ENCODE results near the gene OPCML. TPM values are rescaled to one million over a fixed set of nuclear protein-coding genes. Genes with fewer than 3 reads are reported as not detected.

OPCML gene
- total RNA-seq, 2 experiments from 2014 or later: not detected

DNA sequence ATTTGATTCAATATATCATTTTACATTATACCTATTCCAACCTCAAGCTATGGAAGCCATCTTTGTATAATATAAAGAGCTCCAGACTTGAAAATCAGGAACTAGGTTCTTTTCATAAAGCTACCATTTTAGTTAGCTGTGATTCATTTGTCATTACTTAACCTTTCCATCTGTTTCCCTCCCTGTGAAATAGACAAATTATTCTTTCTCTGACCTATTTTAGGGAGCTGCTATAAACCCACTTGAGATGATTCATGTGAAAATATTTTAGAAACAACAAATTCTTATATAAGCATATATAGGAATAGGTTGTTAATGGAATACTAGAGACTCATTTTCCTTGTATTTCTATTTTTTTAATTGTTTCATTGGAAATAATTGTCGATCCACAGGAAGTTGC lies 1012.1 kb downstream of the OPCML start:
- H3K27me3 Mint-ChIP-seq: no peaks in the 10 kb centered on the region
- CTCF ChIA-PET: no interaction called here
- intact Hi-C loops (cut with micrococcal nuclease): no loop called here

DNA sequence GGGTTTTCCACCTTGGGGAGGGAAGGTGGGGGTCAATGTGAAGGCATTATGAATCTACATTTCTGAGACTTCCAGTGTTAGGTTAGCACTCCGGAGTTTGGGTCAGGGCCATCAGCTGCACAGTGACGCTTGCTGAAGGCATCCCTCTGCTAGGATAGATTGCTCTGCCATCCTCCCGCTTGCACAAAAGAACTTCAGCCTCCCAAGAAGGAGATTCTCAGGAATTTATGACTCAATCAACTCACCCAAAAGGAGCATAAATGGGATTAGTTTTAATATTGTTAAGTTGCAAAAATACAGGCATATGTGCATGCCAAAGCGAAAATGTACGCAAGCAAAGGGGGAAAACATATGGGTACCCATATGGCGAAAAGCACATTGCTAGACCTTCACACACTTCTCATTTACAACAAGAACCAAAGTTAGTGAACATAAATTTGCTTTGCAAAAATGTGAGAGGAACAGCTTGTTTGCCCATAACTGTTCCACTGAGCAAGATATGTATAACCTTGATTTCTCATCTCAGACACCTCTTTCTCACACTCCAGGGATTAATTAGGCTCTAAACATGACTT lies 1013.0 kb downstream of the OPCML start:
- no peak overlapping the region for H3K4me3 Mint-ChIP-seq
- POLR2A ChIA-PET: no interaction called here

More for the DNA sequence above, 1012.1 kb downstream of the OPCML start:
- H3K9me3 Mint-ChIP-seq: peaks cover 4% of the 10 kb centered on the region
- POLR2A ChIA-PET: no interaction called here
- no peaks in the 10 kb centered on the region for H3K4me1 Mint-ChIP-seq (ENCODE audit: low read depth)
- DNase-seq: no peak
- no peaks in the 10 kb centered on the region for H3K36me3 Mint-ChIP-seq
- no peak overlapping the region for H3K4me3 Mint-ChIP-seq
- no peak overlapping the region for H3K27ac Mint-ChIP-seq

DNA sequence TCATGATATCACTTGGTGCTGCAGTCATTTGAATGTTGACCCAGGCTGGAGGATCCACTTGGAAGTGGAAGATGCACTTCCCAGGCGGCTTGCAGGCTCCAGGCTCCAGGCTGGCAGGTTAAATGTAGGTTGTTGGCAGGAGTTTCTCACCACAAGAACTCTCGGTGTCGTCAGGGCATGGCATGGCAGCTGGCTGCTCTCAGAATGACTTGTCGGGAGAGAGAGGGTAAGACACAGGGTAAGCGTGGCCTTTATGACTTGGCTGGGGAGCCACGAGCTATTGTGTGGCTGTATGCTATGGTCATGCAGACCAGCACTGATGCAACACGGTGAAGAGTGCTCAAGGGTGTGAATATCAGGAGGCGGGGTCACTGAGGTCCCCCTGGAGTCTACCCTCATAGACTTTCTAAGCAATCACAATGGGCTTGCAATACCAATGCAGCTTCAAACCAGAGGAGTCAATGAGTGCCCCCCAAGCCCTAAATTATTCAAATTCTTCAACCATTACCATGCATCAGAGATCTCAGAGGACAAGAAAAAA lies 1027.7 kb downstream of the OPCML start:
- CTCF ChIA-PET: no interaction called here
- H3K36me3 Mint-ChIP-seq: no peaks in the 10 kb centered on the region

More for the DNA sequence above, 1013.0 kb downstream of the OPCML start:
- H3K9me3 Mint-ChIP-seq: peaks cover 4% of the 10 kb centered on the region
- intact Hi-C loops (cut with micrococcal nuclease): no loop called here
- H3K36me3 Mint-ChIP-seq: no peaks in the 10 kb centered on the region
- no peak overlapping the region for H3K27ac Mint-ChIP-seq
- no peak for DNase-seq
- CTCF ChIA-PET: no interaction called here
- no peaks in the 10 kb centered on the region for H3K4me1 Mint-ChIP-seq (ENCODE audit: low read depth)
- no peaks in the 10 kb centered on the region for H3K27me3 Mint-ChIP-seq

DNA sequence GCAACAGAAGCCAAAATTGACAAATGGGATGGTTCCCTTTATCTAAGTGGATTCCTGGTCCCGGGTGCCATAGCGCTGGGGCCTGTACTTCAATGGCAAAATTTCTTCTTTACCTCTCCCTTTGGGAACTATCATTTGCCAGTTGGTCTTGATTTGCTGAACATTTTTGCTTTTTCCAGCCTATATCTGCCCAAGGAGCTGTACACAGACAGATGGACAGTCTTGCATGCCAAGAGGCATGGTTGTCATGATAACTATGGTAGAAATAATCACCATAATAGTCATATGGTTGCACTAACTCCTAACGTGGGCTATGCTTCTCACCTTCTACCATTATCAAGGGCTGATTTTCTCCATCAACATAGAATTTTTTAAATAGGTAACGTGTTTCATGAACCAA lies 1030.9 kb downstream of the OPCML start:
- POLR2A ChIA-PET: no interaction called here

More for the DNA sequence above, 1027.7 kb downstream of the OPCML start:
- Mint-ChIP-seq H3K4me1 (ENCODE audit: low read depth) (no peaks in the 10 kb centered on the region), H3K9me3 (peaks cover 11% of the 10 kb centered on the region), H3K4me3 (no peak overlapping the region), H3K27ac (no peak overlapping the region), H3K27me3 (peaks cover 3% of the 10 kb centered on the region)
- intact Hi-C loops (cut with micrococcal nuclease): no loop called here
- no peak for DNase-seq
- POLR2A ChIA-PET: no interaction called here

DNA sequence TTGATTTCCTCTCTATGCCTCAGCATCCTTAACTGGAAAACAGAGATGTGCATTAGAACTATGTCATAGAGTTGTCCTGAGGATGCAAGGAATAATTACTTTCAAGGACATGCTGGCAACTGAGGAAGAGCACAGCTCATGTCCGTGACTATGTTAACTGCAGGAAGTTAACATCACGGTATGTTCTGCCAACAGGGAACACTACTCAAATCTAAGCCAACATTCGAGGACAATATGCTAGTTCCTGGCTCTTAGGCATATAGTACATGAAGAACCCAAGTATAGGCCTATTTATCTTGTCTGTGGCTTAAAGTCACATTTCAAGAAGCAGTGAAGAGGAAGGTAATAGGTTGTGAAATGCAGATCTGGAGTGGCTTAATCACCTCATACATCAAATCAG lies 1032.6 kb downstream of the OPCML start:
- Mint-ChIP-seq H3K4me3 (no peak overlapping the region), H3K27me3 (no peaks in the 10 kb centered on the region), H3K36me3 (no peaks in the 10 kb centered on the region), H3K9me3 (peaks cover 7% of the 10 kb centered on the region), H3K4me1 (ENCODE audit: low read depth) (no peaks in the 10 kb centered on the region), H3K27ac (no peak overlapping the region)
- CTCF ChIA-PET: no interaction called here
- intact Hi-C loops (cut with micrococcal nuclease): no loop called here
- POLR2A ChIA-PET: no interaction called here
- no peak for DNase-seq

More for the DNA sequence above, 1030.9 kb downstream of the OPCML start:
- no peak for DNase-seq
- Mint-ChIP-seq H3K27ac (no peak overlapping the region), H3K27me3 (peaks cover 3% of the 10 kb centered on the region), H3K9me3 (peaks cover 7% of the 10 kb centered on the region), H3K4me3 (no peak overlapping the region), H3K4me1 (ENCODE audit: low read depth) (no peaks in the 10 kb centered on the region), H3K36me3 (no peaks in the 10 kb centered on the region)
- intact Hi-C loops (cut with micrococcal nuclease): no loop called here
- CTCF ChIA-PET: no interaction called here

DNA sequence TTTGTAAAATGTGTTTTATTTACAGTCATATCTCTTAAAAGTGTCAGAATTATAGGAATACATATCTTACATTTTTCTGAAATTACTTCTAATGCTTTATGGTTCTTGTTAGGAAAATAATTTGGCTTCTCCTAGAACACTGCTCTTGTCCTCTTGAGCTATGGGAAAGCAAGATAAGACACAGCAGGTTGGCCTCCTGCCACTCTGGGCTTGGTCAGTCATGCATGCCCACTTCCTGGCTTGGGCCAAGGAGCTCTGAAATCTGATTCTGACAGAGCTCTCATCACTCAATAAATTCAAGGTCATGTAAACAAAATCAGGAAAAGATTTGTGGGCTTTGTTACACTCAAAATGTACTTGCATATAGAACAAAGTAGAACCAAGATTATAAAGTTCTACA lies 1036.0 kb downstream of the OPCML start:
- Mint-ChIP-seq H3K4me1 (ENCODE audit: low read depth) (no peaks in the 10 kb centered on the region), H3K4me3 (no peak overlapping the region), H3K36me3 (no peaks in the 10 kb centered on the region), H3K27ac (no peak overlapping the region), H3K9me3 (peaks cover 7% of the 10 kb centered on the region), H3K27me3 (no peaks in the 10 kb centered on the region)
- DNase-seq: no peak
- intact Hi-C loops (cut with micrococcal nuclease): no loop called here
- ChIA-PET POLR2A (no interaction called here), CTCF (interaction anchor here (0.6 kb wide), 1 partner anchor 1828 kb away, joined by 3 read pairs; no protein-coding TSS in a partner anchor)

DNA sequence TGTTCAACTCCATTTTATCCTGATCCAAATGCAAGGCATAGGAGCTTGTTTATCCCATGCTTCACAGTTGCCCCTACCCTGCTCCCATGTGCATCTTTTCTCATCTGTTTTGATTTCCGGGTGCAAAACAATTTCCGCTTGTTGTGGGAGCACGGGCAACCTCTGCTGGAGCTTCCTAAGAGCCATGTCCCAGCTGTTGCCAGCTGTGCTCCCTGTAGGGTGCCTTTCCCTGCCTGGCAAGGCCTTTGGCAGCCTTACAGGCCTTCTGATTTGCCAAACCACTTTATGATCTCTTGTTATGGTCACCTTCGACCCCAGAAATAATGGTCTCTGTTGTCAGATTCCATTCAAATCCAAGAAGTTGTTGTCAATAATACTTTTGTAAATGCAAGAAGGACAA lies 1038.5 kb downstream of the OPCML start:
- DNase-seq: no peak
- Mint-ChIP-seq H3K4me1 (ENCODE audit: low read depth) (no peaks in the 10 kb centered on the region), H3K36me3 (peaks cover 3% of the 10 kb centered on the region), H3K9me3 (peaks cover 16% of the 10 kb centered on the region), H3K4me3 (no peak overlapping the region), H3K27ac (no peak overlapping the region), H3K27me3 (peaks cover 1% of the 10 kb centered on the region)
- ChIA-PET CTCF (no interaction called here), POLR2A (no interaction called here)
- intact Hi-C loops (cut with micrococcal nuclease): no loop called here

DNA sequence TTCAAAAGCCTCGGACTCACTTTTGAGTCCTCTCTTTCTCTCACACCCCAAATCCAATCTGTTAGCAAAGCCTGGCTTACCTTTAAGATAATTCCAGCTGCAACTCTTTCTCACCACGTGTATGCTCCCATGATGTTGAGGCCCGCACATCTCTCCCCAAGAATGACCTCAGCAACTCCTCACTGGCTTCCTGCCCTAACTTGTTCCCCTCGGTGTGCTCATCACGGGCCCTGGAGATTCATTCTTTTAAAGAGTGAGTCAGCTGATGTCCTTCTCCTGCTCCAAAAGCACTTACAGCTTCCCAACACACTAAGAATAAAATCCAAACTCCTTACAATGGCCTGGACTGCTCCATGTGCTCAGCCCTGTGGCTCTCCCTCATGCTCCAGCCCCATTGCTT lies 1041.3 kb downstream of the OPCML start:
- Mint-ChIP-seq H3K36me3 (peaks cover 3% of the 10 kb centered on the region), H3K27me3 (peaks cover 1% of the 10 kb centered on the region), H3K9me3 (peaks cover 18% of the 10 kb centered on the region), H3K27ac (no peak overlapping the region), H3K4me3 (no peak overlapping the region), H3K4me1 (ENCODE audit: low read depth) (no peaks in the 10 kb centered on the region)
- ChIA-PET POLR2A (no interaction called here), CTCF (no interaction called here)
- intact Hi-C loops (cut with micrococcal nuclease): no loop called here
- no peak for DNase-seq

DNA sequence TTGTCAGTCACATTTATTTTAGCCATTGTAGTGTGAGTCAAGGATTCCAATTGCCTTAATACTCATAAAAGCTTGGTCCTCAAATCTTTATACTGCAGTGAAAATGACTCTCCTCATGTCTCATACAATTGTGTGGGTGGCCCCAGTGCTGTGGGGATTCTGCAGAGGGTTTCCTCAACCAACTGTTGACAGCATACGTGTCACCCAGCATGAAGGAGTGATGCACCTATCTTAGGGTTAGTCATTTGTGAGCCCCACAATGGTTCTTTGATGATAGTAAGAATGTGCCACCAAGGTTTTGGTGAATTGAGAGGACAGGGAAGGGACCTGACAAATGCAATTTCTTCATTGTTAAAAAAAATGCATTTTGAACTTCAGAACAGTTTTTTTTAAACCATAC lies 1046.2 kb downstream of the OPCML start:
- peaks cover 1% of the 10 kb centered on the region for H3K27me3 Mint-ChIP-seq
- intact Hi-C loops (cut with micrococcal nuclease): no loop called here
- no peaks in the 10 kb centered on the region for H3K4me1 Mint-ChIP-seq (ENCODE audit: low read depth)
- H3K36me3 Mint-ChIP-seq: peaks cover 3% of the 10 kb centered on the region
- no peak overlapping the region for H3K27ac Mint-ChIP-seq
- H3K4me3 Mint-ChIP-seq: no peak overlapping the region
- H3K9me3 Mint-ChIP-seq: peaks cover 21% of the 10 kb centered on the region
- POLR2A ChIA-PET: no interaction called here
- DNase-seq: no peak
- CTCF ChIA-PET: no interaction called here

DNA sequence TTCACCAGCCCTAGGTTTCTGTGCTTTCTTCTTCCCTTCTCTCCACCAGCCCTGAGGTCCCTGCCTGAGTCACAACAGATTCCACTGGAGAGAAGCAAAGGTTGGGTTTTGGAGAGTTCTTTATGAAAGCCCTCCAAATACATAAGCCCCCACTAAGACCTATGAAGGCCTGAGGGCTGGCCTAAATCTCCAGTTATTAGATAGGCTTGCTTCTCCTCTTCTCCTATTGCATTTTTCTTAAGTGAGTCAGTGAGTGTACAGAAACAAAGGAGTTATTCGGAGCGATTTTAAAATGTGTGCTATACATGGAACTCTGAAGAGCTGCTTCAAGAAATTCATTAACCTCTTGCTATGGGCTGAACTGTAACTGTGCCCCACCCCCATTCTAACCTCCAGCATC lies 1057.3 kb downstream of the OPCML start:
- no peaks in the 10 kb centered on the region for H3K27me3 Mint-ChIP-seq
- intact Hi-C loops (cut with micrococcal nuclease): no loop called here
- DNase-seq: no peak
- no peak overlapping the region for H3K4me3 Mint-ChIP-seq
- CTCF ChIA-PET: no interaction called here
- no peak overlapping the region for H3K27ac Mint-ChIP-seq
- no peaks in the 10 kb centered on the region for H3K36me3 Mint-ChIP-seq
- POLR2A ChIA-PET: no interaction called here
- H3K9me3 Mint-ChIP-seq: peaks cover 3% of the 10 kb centered on the region
- no peaks in the 10 kb centered on the region for H3K4me1 Mint-ChIP-seq (ENCODE audit: low read depth)

DNA sequence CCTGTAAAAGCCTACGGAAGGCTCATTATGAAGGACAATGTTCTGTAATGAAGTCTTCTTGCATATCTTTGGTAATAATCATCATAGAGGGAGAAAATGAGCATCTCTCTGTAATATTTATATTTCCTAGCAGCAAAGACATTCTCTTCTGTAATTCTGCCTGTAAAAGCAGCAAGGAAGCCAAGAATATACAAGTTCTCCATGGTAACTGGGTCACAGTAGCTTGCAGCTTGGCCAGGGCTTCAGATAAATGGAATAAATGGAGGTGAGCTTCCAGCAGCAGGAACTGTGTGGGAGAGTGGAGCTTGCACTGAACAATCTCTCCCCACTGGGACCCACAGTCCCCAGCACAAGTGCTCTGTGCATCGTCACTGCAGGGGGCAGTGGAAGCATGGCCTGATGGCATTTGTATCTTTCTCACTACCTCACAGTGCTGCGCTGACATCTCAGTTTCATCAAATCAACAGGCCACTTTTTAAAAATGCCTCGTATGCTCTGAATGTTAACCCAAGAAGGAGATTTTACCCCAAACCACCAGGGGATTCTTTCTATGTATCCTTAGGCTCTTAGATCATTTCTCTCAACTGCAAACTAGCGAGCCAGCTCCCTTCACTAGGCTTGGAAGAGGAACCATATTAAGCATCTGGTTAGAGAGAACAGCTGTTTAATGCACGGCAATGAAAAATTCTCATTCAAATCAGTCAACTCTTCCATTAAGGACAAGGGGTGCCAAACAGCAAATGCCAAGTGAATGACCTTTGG lies 1059.7 kb downstream of the OPCML start:
- H3K27ac Mint-ChIP-seq: no peak overlapping the region
- H3K9me3 Mint-ChIP-seq: peaks cover 3% of the 10 kb centered on the region
- H3K27me3 Mint-ChIP-seq: no peaks in the 10 kb centered on the region
- H3K4me3 Mint-ChIP-seq: no peak overlapping the region
- H3K4me1 Mint-ChIP-seq (ENCODE audit: low read depth): no peaks in the 10 kb centered on the region
- intact Hi-C loops (cut with micrococcal nuclease): no loop called here
- ChIA-PET CTCF (interaction anchor here (1.7 kb wide), 1 partner anchor 468 kb away, joined by 5 read pairs; no protein-coding TSS in a partner anchor), POLR2A (no interaction called here)
- no peak for DNase-seq
- H3K36me3 Mint-ChIP-seq: no peaks in the 10 kb centered on the region

DNA sequence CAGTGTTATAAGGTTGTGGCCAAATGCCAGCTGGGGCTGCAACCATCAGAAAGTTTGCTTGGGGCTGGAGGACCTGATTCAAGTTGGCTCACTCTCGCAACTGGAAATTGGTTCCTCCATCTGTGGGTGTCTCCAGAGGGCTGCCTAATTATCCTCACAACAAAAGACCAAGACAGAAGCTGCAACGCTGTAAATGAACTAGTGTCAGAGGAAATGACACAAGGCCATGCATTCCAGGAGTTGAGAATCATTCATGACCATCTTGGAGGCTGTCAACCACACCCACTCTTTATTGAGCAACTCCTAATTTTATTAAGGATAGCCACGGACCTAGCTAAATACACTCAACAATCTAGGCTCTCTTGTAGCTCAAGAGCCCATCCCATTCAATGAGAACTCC lies 1060.8 kb downstream of the OPCML start:
- H3K4me1 Mint-ChIP-seq (ENCODE audit: low read depth): no peaks in the 10 kb centered on the region
- POLR2A ChIA-PET: no interaction called here
- no peaks in the 10 kb centered on the region for H3K9me3 Mint-ChIP-seq
- CTCF ChIA-PET: no interaction called here
- intact Hi-C loops (cut with micrococcal nuclease): no loop called here
- no peak overlapping the region for H3K4me3 Mint-ChIP-seq
- no peaks in the 10 kb centered on the region for H3K27me3 Mint-ChIP-seq
- H3K27ac Mint-ChIP-seq: no peak overlapping the region
- DNase-seq: no peak
- H3K36me3 Mint-ChIP-seq: no peaks in the 10 kb centered on the region

DNA sequence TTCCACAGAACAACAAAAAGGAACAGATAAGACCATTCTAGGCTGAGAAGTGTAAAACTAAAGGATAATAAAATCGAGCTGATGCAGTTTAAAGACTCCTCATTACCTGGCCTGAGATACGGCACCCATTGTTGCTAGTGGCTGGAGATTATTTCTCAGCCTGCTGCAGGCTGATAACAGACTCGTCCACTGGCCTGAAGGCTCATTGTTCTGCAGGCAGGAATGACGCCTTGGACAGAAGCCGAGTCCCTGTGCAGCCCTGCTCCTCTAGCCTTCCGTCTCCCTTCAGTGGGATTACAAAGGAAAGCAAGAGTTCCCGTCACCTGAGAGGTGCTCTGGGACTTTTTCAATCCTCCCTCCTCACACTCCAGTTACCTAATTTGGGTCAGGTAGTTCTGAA lies 1065.3 kb downstream of the OPCML start:
- no peaks in the 10 kb centered on the region for H3K9me3 Mint-ChIP-seq
- no peak overlapping the region for H3K4me3 Mint-ChIP-seq
- no peaks in the 10 kb centered on the region for H3K27me3 Mint-ChIP-seq
- intact Hi-C loops (cut with micrococcal nuclease): no loop called here
- CTCF ChIA-PET: no interaction called here
- POLR2A ChIA-PET: no interaction called here
- no peaks in the 10 kb centered on the region for H3K4me1 Mint-ChIP-seq (ENCODE audit: low read depth)
- H3K27ac Mint-ChIP-seq: no peak overlapping the region
- DNase-seq: no peak
- no peaks in the 10 kb centered on the region for H3K36me3 Mint-ChIP-seq

Measured in activated CD4-positive, alpha-beta memory T cell treated with anti-CD3 and anti-CD28 coated beads for 36 hours (primary cell).